Hepatic stellate cell (primary cell): Measurements from ENCODE around the gene CACNA1D.

ENCODE experiments used
- DNase-seq: peaks from one replicate; pipeline ENCODE4 v3.0.0; 2011; ENCODE audit warnings: low spot score

Gene CACNA1D

GRCh38 chr3:53750253-53751210 is 256.1 kb downstream of the CACNA1D start:
- DNase-seq: no peak

GRCh38 chr3:53753518-53754183 is 259.2 kb downstream of the CACNA1D start:
- no peak for DNase-seq

GRCh38 chr3:53754325-53754724 is 259.9 kb downstream of the CACNA1D start:
- DNase-seq: no peak

GRCh38 chr3:53758846-53759245 is 264.4 kb downstream of the CACNA1D start:
- no peak for DNase-seq

GRCh38 chr3:53763353-53763752 is 268.9 kb downstream of the CACNA1D start:
- no peak for DNase-seq

GRCh38 chr3:53764026-53764775 is 269.8 kb downstream of the CACNA1D start:
- no peak for DNase-seq

- no peak for DNase-seq
Observed at GRCh38 chr3:53765753-53766152, 271.3 kb downstream of the CACNA1D start.

GRCh38 chr3:53766706-53767105 is 272.3 kb downstream of the CACNA1D start:
- no peak for DNase-seq

GRCh38 chr3:53768478-53769459 is 274.4 kb downstream of the CACNA1D start:
- no peak for DNase-seq

GRCh38 chr3:53772562-53772961 is 278.2 kb downstream of the CACNA1D start:
- DNase-seq: no peak

- peak; percentile 26 for DNase-seq
Observed at GRCh38 chr3:53773021-53773436, 278.6 kb downstream of the CACNA1D start.

- peak; percentile 57 for DNase-seq
Observed at GRCh38 chr3:53773611-53774368, 279.4 kb downstream of the CACNA1D start.

- DNase-seq: no peak
Observed at GRCh38 chr3:53774414-53774813, 280.0 kb downstream of the CACNA1D start.

GRCh38 chr3:53775018-53775417 is 280.6 kb downstream of the CACNA1D start:
- no peak for DNase-seq

GRCh38 chr3:53775834-53776251 is 281.4 kb downstream of the CACNA1D start:
- no peak for DNase-seq

- DNase-seq: no peak
Observed at GRCh38 chr3:53776494-53777101, 282.2 kb downstream of the CACNA1D start.

GRCh38 chr3:53777468-53777867 is 283.1 kb downstream of the CACNA1D start:
- no peak for DNase-seq

- no peak for DNase-seq
Observed at GRCh38 chr3:53778153-53778552, 283.7 kb downstream of the CACNA1D start.

GRCh38 chr3:53780171-53780570 is 285.8 kb downstream of the CACNA1D start:
- no peak for DNase-seq

- no peak for DNase-seq
Observed at GRCh38 chr3:53780806-53781205, 286.4 kb downstream of the CACNA1D start.
